HT1080 (cell line): ENCODE results near the gene CAGE1. TPM values are rescaled to one million over a fixed set of nuclear protein-coding genes. Genes with fewer than 3 reads are reported as not detected.
"Not testable (repeated sequence)": the region's sequence is repeated elsewhere in the genome, so short reads cannot be mapped to it uniquely, and the experiment has no call there.

ENCODE experiments used
- DNase-seq: peaks from one replicate; pipeline ENCODE4 v3.0.0-alpha.2; 2015; ENCODE audit warnings: low read depth
- total RNA-seq: library from RNA; depleted of rRNA; stranded (reverse); fragments of >200 nt; shearing (Covaris generic); gene quantifications from 2 replicates; pipeline ENCODE4 v1.2.3, GENCODE V29; 2014

Gene CAGE1
- total RNA-seq, 1 experiment from 2014 or later = 0.03 TPM

GRCh38 chr6:7410851-7411250 is 21.3 kb upstream of the CAGE1 start:
- no peak for DNase-seq

DNA sequence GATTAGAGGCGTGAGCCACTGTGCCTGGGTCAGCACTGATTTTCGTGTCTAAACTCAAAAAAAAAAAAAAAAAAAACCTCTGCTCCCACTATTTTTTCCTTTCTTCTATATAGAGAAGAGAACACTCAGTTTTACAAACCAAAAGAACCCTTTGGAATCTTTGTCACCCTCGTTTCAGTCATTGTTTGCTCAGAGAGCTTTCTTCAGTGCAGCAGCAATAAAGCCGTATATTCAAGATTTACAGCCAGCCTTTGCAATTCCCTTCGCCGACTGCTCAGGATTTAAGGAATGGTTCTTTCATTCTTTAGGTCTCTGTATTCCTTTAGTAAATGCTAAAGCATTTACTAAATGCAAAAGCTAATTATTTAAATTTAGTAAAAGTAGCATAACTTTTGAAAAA is 20.2 kb upstream of the CAGE1 start:
- DNase-seq = no peak

DNA sequence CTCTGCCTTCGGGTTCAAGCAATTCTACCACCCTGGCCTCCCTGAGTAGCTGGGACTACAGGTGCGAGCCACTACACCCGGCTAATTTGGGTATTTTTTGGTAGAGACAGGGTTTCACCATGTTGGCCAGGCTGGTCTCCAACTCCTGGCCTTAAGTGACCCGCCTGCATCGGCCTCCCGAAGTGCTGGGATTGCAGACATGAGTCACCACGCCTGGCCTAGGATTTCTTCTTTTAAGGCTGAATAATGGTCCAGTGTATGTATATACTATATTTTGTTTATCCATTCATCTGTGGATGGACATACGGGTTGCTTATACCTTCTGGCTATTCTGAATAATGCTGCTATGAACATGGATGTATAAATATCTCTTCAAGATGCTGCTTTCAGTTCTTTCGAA is 17.2 kb upstream of the CAGE1 start:
- no peak for DNase-seq

GRCh38 chr6:7404546-7404945 is 15.0 kb upstream of the CAGE1 start:
- no peak for DNase-seq

- DNase-seq = no peak
Measured at GRCh38 chr6:7402716-7403115, 13.2 kb upstream of the CAGE1 start.

- DNase-seq = peak; percentile 28
Measured at GRCh38 chr6:7401075-7401474, 11.5 kb upstream of the CAGE1 start.

GRCh38 chr6:7392402-7392801 is 2.9 kb upstream of the CAGE1 start:
- DNase-seq = no peak

DNA sequence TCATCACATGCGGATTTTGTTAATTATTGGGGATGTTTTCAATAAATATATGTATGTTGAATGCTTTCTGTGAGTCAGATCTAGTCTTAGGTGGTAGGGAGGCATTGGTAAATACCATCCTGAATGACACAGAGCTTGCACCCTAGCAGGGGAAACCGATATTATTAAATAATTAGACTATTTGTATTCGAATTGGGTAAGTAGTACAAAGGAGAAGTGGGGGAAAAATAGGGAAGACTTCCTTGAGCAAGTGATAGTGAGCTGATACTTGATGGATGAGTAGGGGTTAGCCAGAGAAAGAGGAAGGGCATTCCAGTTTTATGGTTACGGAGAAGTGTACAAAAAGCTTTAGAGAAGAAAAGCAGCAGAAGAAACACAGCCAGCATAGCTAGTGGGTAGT is 1.6 kb upstream of the CAGE1 start:
- DNase-seq = no peak

- peak; percentile 7 for DNase-seq
Measured at GRCh38 chr6:7390226-7390878, 810 bp upstream of the CAGE1 start.

- no peak for DNase-seq
Measured at GRCh38 chr6:7389162-7389450, 436 bp downstream of the CAGE1 start.

DNA sequence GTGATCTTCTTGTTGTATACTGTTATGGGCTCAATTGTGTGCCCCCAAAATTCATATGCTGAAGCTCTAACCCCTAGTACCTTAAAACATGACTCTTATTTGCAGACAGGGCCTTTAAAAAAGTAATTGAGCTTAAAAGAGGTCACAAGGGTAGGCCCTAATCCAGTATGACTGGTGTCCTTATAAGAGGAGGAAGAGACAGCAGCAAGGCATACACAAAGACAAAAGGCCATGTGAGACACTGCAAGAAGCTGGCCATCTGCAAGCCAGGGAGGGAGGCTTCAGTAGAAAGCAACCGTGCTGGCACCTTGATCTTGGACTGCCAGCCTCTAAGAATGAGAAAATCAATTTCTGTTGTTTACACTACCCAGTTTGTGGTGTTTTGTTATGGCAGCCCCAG is 8.4 kb downstream of the CAGE1 start:
- no peak for DNase-seq

GRCh38 chr6:7378740-7379139 is 10.8 kb downstream of the CAGE1 start:
- DNase-seq = no peak

GRCh38 chr6:7377961-7378360 is 11.6 kb downstream of the CAGE1 start:
- DNase-seq = no peak

- DNase-seq = no peak
Measured at GRCh38 chr6:7373739-7374138, 15.8 kb downstream of the CAGE1 start.

GRCh38 chr6:7367408-7367807 is 22.1 kb downstream of the CAGE1 start:
- DNase-seq = no peak

DNA sequence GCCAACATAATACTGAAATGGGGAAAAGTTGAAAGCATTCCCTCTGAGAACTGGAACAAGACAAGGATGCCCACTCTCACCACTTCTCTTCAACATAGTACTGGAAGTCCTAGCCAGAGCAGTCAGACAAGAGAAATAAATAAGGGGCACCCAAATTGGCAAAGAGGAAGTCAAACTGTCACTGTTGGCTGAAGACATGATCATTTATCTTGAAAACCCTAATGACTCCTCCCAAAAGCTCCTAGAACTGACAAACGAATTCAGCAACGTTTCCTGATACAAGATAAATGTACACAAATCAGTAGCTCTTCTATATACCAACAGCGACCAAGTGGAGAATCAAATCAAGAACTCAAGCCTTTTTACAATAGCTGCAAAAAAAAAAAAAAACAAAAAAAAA is 37.6 kb downstream of the CAGE1 start:
- DNase-seq = not testable (repeated sequence)

- not testable (repeated sequence) for DNase-seq
Measured at GRCh38 chr6:7350591-7350990, 39.0 kb downstream of the CAGE1 start.

DNA sequence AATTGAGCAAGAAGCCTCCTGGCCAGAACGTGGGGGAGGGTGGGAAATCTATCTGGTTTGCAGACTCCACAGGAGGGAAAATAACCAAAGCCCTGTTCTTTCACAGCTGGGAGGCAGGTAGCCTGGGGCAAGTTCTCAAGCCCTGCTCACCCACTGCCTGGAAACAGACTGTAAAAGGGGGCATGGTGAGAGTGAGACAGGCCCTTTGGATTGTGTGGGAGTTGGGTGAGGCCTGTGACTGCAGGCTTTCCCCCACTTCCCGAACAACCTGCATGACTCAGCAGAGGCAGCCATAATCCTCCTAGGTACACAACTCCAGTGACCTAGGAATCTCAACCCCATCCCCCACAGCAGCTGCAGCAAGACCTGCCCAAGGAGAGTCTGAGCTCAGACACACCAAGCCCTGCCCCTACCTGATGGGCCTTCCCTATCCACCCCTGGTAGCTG is 42.0 kb downstream of the CAGE1 start:
- peak; percentile 67 for DNase-seq

GRCh38 chr6:7344773-7345450 is 44.6 kb downstream of the CAGE1 start:
- DNase-seq = not testable (repeated sequence)

DNA sequence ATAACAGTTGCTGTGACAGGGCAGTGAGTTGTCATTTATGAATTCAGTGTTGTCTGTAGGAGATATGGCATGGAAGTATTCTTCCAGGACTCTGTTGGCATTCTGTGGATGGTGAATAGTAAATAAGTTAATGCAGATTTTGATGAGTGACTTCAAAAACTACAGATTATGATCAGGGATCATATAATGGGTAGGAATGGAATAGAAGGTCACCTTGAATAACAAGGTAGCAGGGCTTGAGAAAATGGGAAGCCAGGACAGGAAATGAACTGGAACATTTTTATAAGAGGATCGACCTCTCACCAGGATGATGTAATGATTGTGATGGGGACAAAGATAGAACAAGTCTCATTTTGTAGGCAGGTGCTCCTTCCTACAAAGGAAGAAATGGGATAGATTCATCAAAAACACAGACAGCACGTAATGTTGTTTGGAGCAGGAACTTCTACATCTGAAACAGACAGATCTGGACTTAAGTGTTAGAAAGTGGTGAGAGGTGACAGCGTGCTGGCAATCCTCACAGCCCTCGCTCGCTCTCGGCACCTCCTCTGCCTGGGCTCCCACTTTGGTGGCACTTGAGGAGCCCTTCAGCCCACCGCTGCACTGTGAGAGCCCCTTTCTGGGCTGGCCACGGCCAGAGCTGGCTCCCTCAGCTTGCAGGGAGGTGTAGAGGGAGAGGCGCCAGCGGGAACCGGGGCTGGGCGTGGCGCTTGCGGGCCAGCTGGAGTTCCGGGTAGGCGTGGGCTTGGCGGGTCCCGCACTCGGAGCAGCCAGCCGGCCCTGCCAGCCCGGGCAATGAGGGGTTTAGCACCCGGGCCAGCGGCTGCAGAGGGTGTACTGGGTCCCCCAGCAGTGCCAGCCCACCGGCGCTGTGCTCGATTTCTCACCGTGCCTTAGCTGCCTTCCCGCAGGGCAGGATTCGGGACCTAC is 45.7 kb downstream of the CAGE1 start:
- DNase-seq = no peak

DNA sequence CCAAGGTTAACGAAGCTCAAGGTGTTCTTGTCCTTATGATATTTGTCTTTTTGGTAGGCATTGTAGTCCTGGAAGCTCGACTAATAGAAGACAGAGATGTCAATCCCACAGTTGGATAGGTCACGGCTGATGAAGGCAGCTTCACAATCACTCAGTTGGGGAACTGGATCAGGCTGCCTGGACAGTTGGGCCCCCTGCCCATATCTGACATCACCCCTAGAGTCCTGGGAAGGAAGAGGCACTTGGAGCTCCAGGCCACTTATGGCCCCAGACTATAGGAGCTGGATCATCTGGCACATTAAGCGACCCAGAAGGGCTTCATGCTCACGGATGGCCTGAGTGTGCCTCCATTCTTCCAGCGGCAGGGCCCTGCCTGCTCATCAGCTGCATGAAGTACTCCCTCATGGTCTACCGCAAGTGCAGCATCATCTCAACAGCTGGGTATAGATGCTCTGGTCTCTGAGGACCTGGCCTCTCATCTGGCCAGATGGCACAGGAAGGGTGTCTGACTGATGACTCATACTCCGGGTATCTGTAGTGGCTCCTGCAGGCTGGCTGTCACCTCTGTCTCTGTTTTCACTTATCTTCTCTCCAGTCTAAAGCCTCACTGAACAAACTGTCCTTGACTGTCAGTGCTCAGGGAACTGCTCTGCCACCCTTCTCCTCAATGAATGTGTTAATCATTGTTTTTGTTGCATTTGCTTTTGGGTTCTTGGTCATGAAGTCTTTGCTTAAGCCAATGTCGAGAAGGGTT is 47.4 kb downstream of the CAGE1 start:
- DNase-seq = peak; percentile 24

DNA sequence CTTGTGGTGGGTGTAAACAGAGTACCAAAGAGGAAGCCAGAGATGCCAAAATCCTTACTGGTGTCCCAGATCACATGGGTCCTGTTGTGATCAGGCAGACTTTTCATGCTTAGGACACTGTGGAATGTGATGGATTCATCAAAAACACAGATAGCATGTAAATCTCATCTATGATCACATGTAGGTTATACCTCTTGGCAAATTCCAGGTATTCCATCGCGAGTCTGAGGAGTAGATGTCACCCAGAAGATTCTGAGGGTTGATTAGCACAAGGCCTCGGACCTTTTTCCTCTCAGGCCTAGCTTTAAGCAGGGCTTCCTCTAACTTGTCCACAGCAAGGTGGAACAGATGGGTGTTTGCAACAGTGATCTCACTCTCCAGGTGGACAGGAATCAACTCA is 48.3 kb downstream of the CAGE1 start:
- DNase-seq = no peak
